HG03520 (cell line): ENCODE measurements around the gene EPG5.

Experiments used
- ATAC-seq: cut with Tn5 transposase; IDR thresholded peaks from one replicate; pipeline ENCODE4 v1.9.1; 2021; ENCODE audit warnings: mild to moderate bottlenecking, moderate library complexity; ENCODE audit not compliant: unreplicated experiment

EPG5 gene

DNA sequence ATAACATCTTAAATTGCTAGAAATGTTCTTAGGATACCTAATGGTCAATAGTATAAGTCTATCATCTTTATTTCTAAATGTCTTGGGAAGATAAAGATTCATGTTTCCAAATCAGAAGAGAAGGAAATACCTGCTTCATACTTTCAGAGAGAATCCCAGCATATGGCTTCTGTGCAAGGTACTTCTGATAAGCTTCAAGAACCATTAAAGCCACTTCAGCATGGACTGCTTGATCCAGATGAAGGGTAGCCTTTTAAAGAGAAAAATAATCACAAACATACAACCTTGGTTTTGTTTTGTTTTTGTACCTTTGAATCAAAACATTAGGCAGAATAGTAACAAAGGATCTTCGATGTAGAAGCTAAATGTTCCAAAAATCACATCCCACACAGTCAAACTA lies 44.0 kb downstream of the EPG5 start:
- no peak for ATAC-seq

GRCh38 chr18:45920367-45920766 lies 46.8 kb downstream of the EPG5 start:
- no peak for ATAC-seq

GRCh38 chr18:45916302-45916701 lies 50.8 kb downstream of the EPG5 start:
- no peak for ATAC-seq

DNA sequence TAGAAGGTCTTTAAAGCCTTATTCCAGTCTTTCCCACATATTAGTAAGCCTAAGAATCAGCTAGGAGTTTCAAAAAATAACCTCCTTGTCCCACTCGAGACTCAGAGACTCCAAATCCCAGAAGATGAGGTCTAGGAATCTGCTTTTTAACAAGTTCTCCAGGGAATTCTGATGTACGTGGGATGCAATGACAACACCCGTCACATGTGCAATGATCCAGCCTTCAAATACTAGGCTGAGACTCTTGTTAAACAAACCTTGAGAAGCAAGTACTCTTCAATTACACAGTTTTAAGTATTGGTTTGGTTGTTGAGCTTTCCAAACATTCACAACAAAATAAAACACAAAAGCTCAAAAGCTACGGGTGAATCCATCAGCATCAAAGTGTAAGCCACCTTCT lies 53.9 kb downstream of the EPG5 start:
- no peak for ATAC-seq

DNA sequence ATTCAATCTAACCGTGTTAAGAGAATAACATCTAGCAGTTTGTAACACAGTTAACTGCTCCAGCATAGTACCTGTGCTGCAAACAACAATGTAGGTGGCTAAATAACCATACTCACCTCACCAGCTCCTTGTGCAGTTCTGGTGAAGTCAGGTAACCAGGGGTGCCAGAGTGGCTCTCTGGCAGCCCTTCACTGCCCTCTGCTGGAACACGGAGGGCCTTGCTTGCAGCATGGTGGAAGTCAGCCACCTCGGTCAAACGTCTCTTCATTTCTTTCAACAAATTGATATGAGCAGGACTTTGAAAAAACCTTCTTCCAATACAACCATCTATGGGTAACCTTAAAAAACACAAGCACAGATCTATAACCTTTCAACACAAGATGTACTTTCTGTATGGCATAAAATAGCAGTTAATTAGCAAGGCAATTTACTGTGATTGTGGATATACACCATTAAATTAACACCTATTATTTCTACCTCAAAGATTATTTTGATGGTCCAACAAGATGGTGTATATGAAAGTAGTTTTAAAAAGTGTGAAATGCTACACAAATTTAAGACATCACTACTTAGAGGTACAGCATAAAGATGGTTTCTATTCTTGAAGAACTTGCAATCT lies 56.6 kb downstream of the EPG5 start:
- peak; percentile 79 for ATAC-seq

GRCh38 chr18:45901654-45902210 lies 65.4 kb downstream of the EPG5 start:
- no peak for ATAC-seq

GRCh38 chr18:45900623-45901022 lies 66.5 kb downstream of the EPG5 start:
- ATAC-seq, result no peak

DNA sequence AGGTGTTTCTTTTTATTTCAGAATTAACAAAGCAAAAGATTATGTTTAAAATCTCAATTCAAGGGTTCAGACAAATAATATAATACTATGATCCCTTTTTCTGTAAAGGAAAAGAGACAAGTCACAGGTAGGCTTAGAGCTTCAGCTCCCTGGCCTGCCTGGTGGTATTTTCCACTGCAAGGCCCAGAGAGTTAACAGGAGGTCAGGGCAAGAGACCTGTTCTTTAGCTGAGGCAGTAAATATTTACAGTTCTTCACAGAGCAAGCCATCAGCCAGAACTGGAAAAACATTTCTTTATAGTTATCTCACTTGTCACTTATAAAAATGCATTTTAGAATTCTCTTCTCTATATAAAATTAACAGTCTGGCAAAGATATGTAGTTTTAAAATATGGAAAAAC lies 70.1 kb downstream of the EPG5 start:
- ATAC-seq, result no peak

- no peak for ATAC-seq
Observed at GRCh38 chr18:45896452-45896851, 70.7 kb downstream of the EPG5 start.

GRCh38 chr18:45895339-45895738 lies 71.8 kb downstream of the EPG5 start:
- ATAC-seq, result no peak

- ATAC-seq, result no peak
Observed at GRCh38 chr18:45894818-45895217, 72.3 kb downstream of the EPG5 start.

DNA sequence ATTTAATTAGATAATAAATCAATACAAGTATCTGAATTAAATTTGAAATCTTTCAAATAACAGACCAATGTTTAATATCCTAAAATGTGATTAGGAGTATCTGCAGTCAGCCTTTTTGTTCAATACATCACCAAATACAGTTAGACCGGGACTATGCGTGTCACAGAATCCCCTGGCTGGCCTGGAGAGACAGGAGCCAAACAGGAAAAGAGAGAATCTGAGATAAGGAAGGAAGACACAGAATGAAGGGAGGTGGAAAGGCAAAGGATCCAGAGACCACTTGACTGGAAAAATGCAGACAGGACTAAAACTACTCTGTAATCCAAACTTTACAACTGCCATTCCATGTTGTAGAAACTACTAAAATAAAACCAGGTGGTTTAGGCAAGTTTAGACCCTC lies 75.3 kb downstream of the EPG5 start:
- ATAC-seq, result no peak

- ATAC-seq, result no peak
Observed at GRCh38 chr18:45890606-45891005, 76.5 kb downstream of the EPG5 start.

DNA sequence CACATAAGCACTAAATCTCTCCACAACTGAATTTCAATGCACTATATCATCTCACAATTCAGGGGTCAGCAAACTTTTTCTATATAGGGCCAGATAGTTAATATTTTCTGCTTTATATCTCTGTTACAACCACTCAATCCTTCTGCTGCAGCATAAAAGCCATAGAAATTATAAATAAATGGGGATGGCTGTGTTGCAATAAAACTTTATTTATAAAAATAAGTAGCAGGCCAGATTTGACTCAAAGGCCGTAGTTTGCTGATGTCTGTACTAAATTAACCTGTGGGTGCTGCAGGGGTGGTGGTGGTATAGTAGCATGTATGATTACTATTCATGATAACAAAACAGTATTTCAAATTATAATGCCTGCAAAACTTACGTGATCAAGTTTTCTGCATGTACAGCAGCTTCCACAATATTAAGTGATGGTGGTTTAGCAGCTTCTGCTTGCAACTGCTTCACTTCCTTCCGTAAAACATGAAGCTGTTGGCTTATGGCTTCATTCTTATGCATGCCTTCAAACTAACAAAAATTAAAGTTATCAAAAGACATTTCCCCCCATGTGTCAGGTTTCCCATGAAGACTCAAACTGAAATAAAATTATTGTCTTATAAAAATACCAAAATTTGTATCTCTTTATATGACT lies 77.6 kb downstream of the EPG5 start:
- no peak for ATAC-seq

GRCh38 chr18:45887585-45887984 lies 79.5 kb downstream of the EPG5 start:
- no peak for ATAC-seq

GRCh38 chr18:45880876-45881558 lies 86.1 kb downstream of the EPG5 start:
- ATAC-seq, result no peak

- ATAC-seq, result no peak
Observed at GRCh38 chr18:45879681-45880655, 87.2 kb downstream of the EPG5 start.

DNA sequence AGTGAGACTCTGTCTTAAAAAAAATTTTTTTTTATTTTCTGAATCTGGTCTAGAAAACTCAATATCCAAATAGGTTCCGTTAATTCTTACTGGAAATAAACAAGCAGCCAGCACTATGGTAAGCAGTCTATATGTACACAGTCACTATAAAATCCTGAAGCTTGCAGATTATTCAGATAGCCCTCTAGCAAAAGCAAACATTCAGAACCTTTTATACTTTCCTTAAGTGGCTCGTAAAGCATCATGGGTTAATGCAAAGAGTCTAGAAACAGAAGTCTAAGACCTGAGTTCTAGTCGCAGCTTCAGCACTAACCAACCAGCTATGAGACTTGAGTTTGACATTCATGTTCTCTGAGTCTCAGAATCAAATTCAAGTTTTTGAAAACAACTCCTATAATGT lies 89.7 kb downstream of the EPG5 start:
- no peak for ATAC-seq

DNA sequence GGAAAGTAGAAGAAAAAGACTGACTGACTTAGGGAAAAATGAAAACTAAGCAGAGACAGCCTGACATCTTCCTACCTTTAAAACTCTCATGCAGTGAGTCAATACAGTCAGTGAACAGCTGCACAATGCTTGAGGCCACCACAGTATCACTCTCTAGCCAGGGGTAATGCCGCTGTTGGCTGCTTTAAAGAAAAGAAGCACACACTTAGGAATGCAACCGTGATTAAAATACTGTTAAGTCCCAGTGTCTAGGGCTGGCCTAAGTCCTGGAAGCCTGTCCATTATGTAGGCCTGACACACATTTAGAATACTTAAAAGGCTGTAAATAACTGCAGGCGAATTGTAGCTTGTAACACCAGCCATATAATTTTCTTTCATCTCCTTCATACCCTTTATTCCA lies 91.0 kb downstream of the EPG5 start:
- ATAC-seq, result no peak

DNA sequence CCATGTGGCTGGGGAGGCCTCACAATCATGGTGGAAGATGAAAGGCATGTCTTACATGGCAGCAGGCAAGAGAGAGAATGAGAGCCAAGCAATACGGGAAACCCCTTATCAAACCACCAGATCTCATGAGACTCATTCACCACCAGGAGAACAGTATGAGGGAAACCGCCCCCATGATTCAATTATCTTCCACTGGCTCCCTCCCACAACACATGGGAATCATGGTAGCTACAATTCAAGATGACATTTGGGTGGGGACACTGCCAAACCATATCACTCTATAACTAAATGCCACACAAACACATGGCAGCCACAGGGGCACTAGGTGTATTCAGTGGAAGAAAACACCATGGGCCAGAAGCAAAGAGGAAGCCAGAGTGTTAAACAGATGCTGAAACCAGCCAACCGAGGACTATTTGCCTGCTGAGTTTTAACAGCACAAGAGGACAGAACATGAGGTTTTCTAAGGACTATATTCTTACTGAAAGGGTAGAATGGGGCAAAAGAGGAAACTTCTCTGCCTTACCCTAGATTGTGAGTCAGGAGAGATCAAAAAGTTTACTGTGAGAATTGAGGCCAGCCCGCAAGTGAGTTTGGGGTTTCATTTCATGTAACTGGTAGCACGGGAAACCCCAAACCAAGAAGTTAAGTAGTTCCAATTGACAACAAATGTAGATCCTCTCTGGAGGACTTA lies 92.5 kb downstream of the EPG5 start:
- ATAC-seq, result peak; percentile 87
